Prostate gland (tissue), 2 donors: ENCODE data around the gene SNX9.

Source experiments
- CTCF ChIP-seq, 4 experiments: fragments of 200-600 bp in 2 of 4; fragments of 450-650 bp in 2 of 4; sonication (generic) in 2 of 4; IDR thresholded peaks; 1 replicate in 3 of 4; 2 replicates in 1 of 4; pipeline ENCODE4 v1.5.1; 2016 to 2019; ENCODE audit warnings: antibody characterized with exemption in 4 of 4, mild to moderate bottlenecking in 2 of 4, moderate library complexity in 2 of 4
- POLR2A ChIP-seq: fragments of 450-650 bp; IDR thresholded peaks from one replicate; pipeline ENCODE4 v1.6.1; 2016; ENCODE audit warnings: antibody characterized with exemption, mild to moderate bottlenecking

- TF ChIP-seq POLR2A = no peak
- TF ChIP-seq CTCF (IDR thresholded peaks at IDR 0.05) = no peak
These were observed 9.1 kb upstream of the SNX9 start for GRCh38 chr6:157813750-157814455.
